Dermis blood vessel endothelial cell (primary cell): ENCODE measurements around the gene HK2. TPM values are rescaled to one million over a fixed set of nuclear protein-coding genes. Genes with fewer than 3 reads are reported as not detected.
"Not testable (repeated sequence)": the region's sequence is repeated elsewhere in the genome, so short reads cannot be mapped to it uniquely, and the experiment has no call there.

Experiments used
- DNase-seq: peaks from one replicate; pipeline ENCODE4 v3.0.0; 2010
- total RNA-seq: library from RNA; depleted of rRNA; stranded (reverse); fragments of >200 nt; gene quantifications from 2 replicates; pipeline ENCODE4 v1.2.3, GENCODE V29; 2014

Gene HK2
- total RNA-seq, 1 donor from 2014 or later: 3.1 TPM

- no peak for DNase-seq
These were observed 46.3 kb downstream of the HK2 start for GRCh38 chr2:74880054-74880728.

GRCh38 chr2:74881176-74881575 is 47.2 kb downstream of the HK2 start:
- no peak for DNase-seq

- no peak for DNase-seq
These were observed 47.8 kb downstream of the HK2 start for GRCh38 chr2:74881626-74882298.

- DNase-seq: no peak
These were observed 48.4 kb downstream of the HK2 start for GRCh38 chr2:74882299-74882687.

GRCh38 chr2:74883011-74883410 is 49.1 kb downstream of the HK2 start:
- DNase-seq: no peak

GRCh38 chr2:74884118-74884762 is 50.3 kb downstream of the HK2 start:
- DNase-seq: no peak

GRCh38 chr2:74884866-74885265 is 50.9 kb downstream of the HK2 start:
- no peak for DNase-seq

GRCh38 chr2:74886251-74886650 is 52.3 kb downstream of the HK2 start:
- no peak for DNase-seq

- no peak for DNase-seq
These were observed 52.9 kb downstream of the HK2 start for GRCh38 chr2:74886811-74887210.

- no peak for DNase-seq
These were observed 53.6 kb downstream of the HK2 start for GRCh38 chr2:74887445-74887951.

- no peak for DNase-seq
These were observed 54.2 kb downstream of the HK2 start for GRCh38 chr2:74887960-74888700.

- no peak for DNase-seq
These were observed 55.2 kb downstream of the HK2 start for GRCh38 chr2:74889159-74889558.

- no peak for DNase-seq
These were observed 56.8 kb downstream of the HK2 start for GRCh38 chr2:74890711-74891110.

GRCh38 chr2:74891136-74891764 is 57.3 kb downstream of the HK2 start:
- no peak for DNase-seq

GRCh38 chr2:74891816-74892215 is 57.9 kb downstream of the HK2 start:
- not testable (repeated sequence) for DNase-seq

GRCh38 chr2:74892609-74893008 is 58.7 kb downstream of the HK2 start:
- DNase-seq: no peak

- DNase-seq: peak; percentile 62
These were observed 59.4 kb downstream of the HK2 start for GRCh38 chr2:74893332-74893731.

GRCh38 chr2:74894272-74894981 is 60.5 kb downstream of the HK2 start:
- DNase-seq: no peak

- no peak for DNase-seq
These were observed 61.1 kb downstream of the HK2 start for GRCh38 chr2:74895001-74895400.

GRCh38 chr2:74896232-74896631 is 62.3 kb downstream of the HK2 start:
- no peak for DNase-seq

GRCh38 chr2:74900225-74900624 is 66.3 kb downstream of the HK2 start:
- DNase-seq: not testable (repeated sequence)
